ENCODE measurements around the gene MRPL14.

Gene MRPL14

GRCh38 chr6:44064948-44065272 lies 62.3 kb downstream of the MRPL14 start:
- H3F3A ChIP-seq (ENCODE audit: low read depth) = no peaks in the 10 kb centered on the region
- no peaks in the 10 kb centered on the region for H4K20me1 ChIP-seq (ENCODE audit: insufficient read depth, low read length, poor library complexity, severe bottlenecking)
- no peaks in the 10 kb centered on the region for H3K27me3 ChIP-seq (ENCODE audit: insufficient read depth, low read length, poor library complexity, severe bottlenecking)
- no peak overlapping the region for H2AFZ ChIP-seq (ENCODE audit: low read length)
- H3K36me3 ChIP-seq (ENCODE audit: insufficient read depth, low read length) = no peaks in the 10 kb centered on the region
- no peak overlapping the region for H3K9ac ChIP-seq (ENCODE audit: low read depth, low read length, poor library complexity, severe bottlenecking)
- no peaks in the 10 kb centered on the region for H3K9me2 ChIP-seq (replicated peaks; ENCODE audit: low read depth, low read length)
- no peak overlapping the region for H3K4me2 ChIP-seq (ENCODE audit: low read depth, low read length, poor library complexity, severe bottlenecking)
- H3K4me1 ChIP-seq (ENCODE audit: insufficient read depth, low read length, poor library complexity, severe bottlenecking) = peaks cover 22% of the 10 kb centered on the region
- no peak overlapping the region for H3K4me3 ChIP-seq (ENCODE audit: low read length, poor library complexity, severe bottlenecking)
- TF ChIP-seq EZH2phosphoT487 (IDR thresholded peaks at IDR 0.05; ENCODE audit: borderline replicate concordance) = no peak
- no peak for TF ChIP-seq CTCF (conservative IDR thresholded peaks at IDR 0.05; ENCODE audit: low read length)
- no peaks in the 10 kb centered on the region for H3K9me3 ChIP-seq (ENCODE audit: insufficient read depth, low read depth, low read length)
- H3K79me2 ChIP-seq (ENCODE audit: insufficient read depth, low read length) = no peaks in the 10 kb centered on the region

- no peaks in the 10 kb centered on the region for H3K79me2 ChIP-seq (ENCODE audit: insufficient read depth, low read length)
- H3K9me3 ChIP-seq (ENCODE audit: insufficient read depth, low read depth, low read length) = no peaks in the 10 kb centered on the region
- no peaks in the 10 kb centered on the region for H3K36me3 ChIP-seq (ENCODE audit: insufficient read depth, low read length)
- no peak overlapping the region for H3K4me3 ChIP-seq (ENCODE audit: low read length, poor library complexity, severe bottlenecking)
- no peaks in the 10 kb centered on the region for H3K27me3 ChIP-seq (ENCODE audit: insufficient read depth, low read length, poor library complexity, severe bottlenecking)
- no peaks in the 10 kb centered on the region for H3F3A ChIP-seq (ENCODE audit: low read depth)
- H3K9ac ChIP-seq (ENCODE audit: low read depth, low read length, poor library complexity, severe bottlenecking) = no peak overlapping the region
- H3K4me1 ChIP-seq (ENCODE audit: insufficient read depth, low read length, poor library complexity, severe bottlenecking) = peaks cover 24% of the 10 kb centered on the region
- no peaks in the 10 kb centered on the region for H4K20me1 ChIP-seq (ENCODE audit: insufficient read depth, low read length, poor library complexity, severe bottlenecking)
- H3K4me2 ChIP-seq (ENCODE audit: low read depth, low read length, poor library complexity, severe bottlenecking) = no peak overlapping the region
- H3K9me2 ChIP-seq (replicated peaks; ENCODE audit: low read depth, low read length) = no peaks in the 10 kb centered on the region
- no peak overlapping the region for H2AFZ ChIP-seq (ENCODE audit: low read length)
- TF ChIP-seq CTCF (conservative IDR thresholded peaks at IDR 0.05; ENCODE audit: low read length) (no peak), EZH2phosphoT487 (IDR thresholded peaks at IDR 0.05; ENCODE audit: borderline replicate concordance) (no peak)
Observed at GRCh38 chr6:44064089-44064947, 62.9 kb downstream of the MRPL14 start.

- H3K4me1 ChIP-seq (ENCODE audit: insufficient read depth, low read length, poor library complexity, severe bottlenecking) = peaks cover 31% of the 10 kb centered on the region
- H4K20me1 ChIP-seq (ENCODE audit: insufficient read depth, low read length, poor library complexity, severe bottlenecking) = no peaks in the 10 kb centered on the region
- no peak overlapping the region for H3K4me2 ChIP-seq (ENCODE audit: low read depth, low read length, poor library complexity, severe bottlenecking)
- no peaks in the 10 kb centered on the region for H3F3A ChIP-seq (ENCODE audit: low read depth)
- no peaks in the 10 kb centered on the region for H3K79me2 ChIP-seq (ENCODE audit: insufficient read depth, low read length)
- no peaks in the 10 kb centered on the region for H3K9me2 ChIP-seq (replicated peaks; ENCODE audit: low read depth, low read length)
- no peak overlapping the region for H2AFZ ChIP-seq (ENCODE audit: low read length)
- no peaks in the 10 kb centered on the region for H3K27me3 ChIP-seq (ENCODE audit: insufficient read depth, low read length, poor library complexity, severe bottlenecking)
- H3K36me3 ChIP-seq (ENCODE audit: insufficient read depth, low read length) = no peaks in the 10 kb centered on the region
- H3K4me3 ChIP-seq (ENCODE audit: low read length, poor library complexity, severe bottlenecking) = no peak overlapping the region
- H3K9me3 ChIP-seq (ENCODE audit: insufficient read depth, low read depth, low read length) = no peaks in the 10 kb centered on the region
- TF ChIP-seq CTCF (conservative IDR thresholded peaks at IDR 0.05; ENCODE audit: low read length) (no peak), EZH2phosphoT487 (IDR thresholded peaks at IDR 0.05; ENCODE audit: borderline replicate concordance) (no peak)
- no peak overlapping the region for H3K9ac ChIP-seq (ENCODE audit: low read depth, low read length, poor library complexity, severe bottlenecking)
Observed at GRCh38 chr6:44063561-44064059, 63.6 kb downstream of the MRPL14 start.
